Kidney (tissue), 14 donors: Measurements from ENCODE around the gene CARD9. TPM values are rescaled to one million over a fixed set of nuclear protein-coding genes. Genes with fewer than 3 reads are reported as not detected.

Experiments used
- DNase-seq, 5 donors: peaks; one replicate each; pipeline ENCODE4 v3.0.0-alpha.2; 2013 to 2020
- FAIRE-seq: peaks from 2 replicates; lab custom pipeline; 2012; peaks lifted over from hg19 to GRCh38; lab: Jason Lieb, UNC
- H3K27ac ChIP-seq, 2 donors: one replicate each; pipeline ENCODE4 v1.7.0; 2013; ENCODE audit warnings: low read depth in 2 of 2, low read length in 2 of 2, inconsistent platforms in 1 of 2
- H3K27me3 ChIP-seq: one replicate; pipeline ENCODE4 v1.7.1; 2013; ENCODE audit warnings: low read length, inconsistent platforms; ENCODE audit not compliant: control insufficient read depth, insufficient read depth
- H3K36me3 ChIP-seq, 3 donors: one replicate each; pipeline versions ENCODE4 v1.7.0 to v1.7.1; 2013; ENCODE audit warnings: low read length in 3 of 3, control low read depth in 1 of 3, inconsistent platforms in 1 of 3; ENCODE audit not compliant: insufficient read depth in 3 of 3, control insufficient read depth in 2 of 3
- H3K4me1 ChIP-seq, 3 donors: one replicate each; pipeline versions ENCODE4 v1.7.0 to v1.7.1; 2013; ENCODE audit warnings: low read length in 3 of 3, inconsistent platforms in 1 of 3, low read depth in 1 of 3; ENCODE audit not compliant: control insufficient read depth in 2 of 3, insufficient read depth in 2 of 3
- H3K4me3 ChIP-seq, 3 donors: one replicate each; pipeline versions ENCODE4 v1.7.0 to v1.8.1; 2013; ENCODE audit warnings: low read length in 3 of 3, control low read depth in 1 of 3, inconsistent platforms in 1 of 3
- H3K9ac ChIP-seq, 3 donors: one replicate each; pipeline versions ENCODE4 v1.7.0 to v1.7.1; 2013; ENCODE audit warnings: low read length in 3 of 3, control low read depth in 1 of 3, inconsistent platforms in 1 of 3
- H3K9me3 ChIP-seq, 3 donors: one replicate each; pipeline versions ENCODE4 v1.7.0 to v1.7.1; 2013; ENCODE audit warnings: low read length in 3 of 3, control low read depth in 1 of 3, inconsistent platforms in 1 of 3; ENCODE audit not compliant: control insufficient read depth in 2 of 3, insufficient read depth in 1 of 3
- intact Hi-C: fragments of 100-400 bp; cut with DNase I; formaldehyde crosslinking; loops from one replicate; pipeline ENCODE4 v1.11.1; 2022
- polyA plus RNA-seq: library from polyadenylated mRNA; stranded (reverse); fragments of 350-450 nt; fragmentation: Illumina TruSeq; extraction: RNeasy Lipid Tissue Mini Kit (QIAGEN cat#74804); gene quantifications from one replicate; pipeline ENCODE4 v1.2.3, GENCODE V29; 2014; ENCODE audit warnings: low read depth, low replicate concordance; ENCODE audit not compliant: insufficient read depth
- total RNA-seq: library from RNA; stranded (reverse); fragmentation: NEBNext Ultra II Directional; extraction: Animal tissue kit (Norgen Biotek cat#: 25700); gene quantifications from one replicate; pipeline ENCODE4 v1.2.1, GENCODE V29; 2021
- TF ChIP-seq, protein P1 (sequence below): IDR thresholded peaks from 3 replicates; pipeline ENCODE4 v1.5.1; 2012; ENCODE audit warnings: mild to moderate bottlenecking, moderate library complexity, borderline replicate concordance; ENCODE audit not compliant: insufficient read depth; ENCODE audit errors: extremely low read depth
- donor health status: control.
- donor health status: control.
- donor health status: control.
- donor health status: control.
- donor health status: control.
- donor health status: DM: yes; HTN: yes; CAD: no.
- donor health status: Normal renal cell carcinoma (clear cell type).

Gene CARD9
- total and polyA plus RNA-seq, 2 donors from 2014 or later = 1.5 to 7.0 TPM

DNA sequence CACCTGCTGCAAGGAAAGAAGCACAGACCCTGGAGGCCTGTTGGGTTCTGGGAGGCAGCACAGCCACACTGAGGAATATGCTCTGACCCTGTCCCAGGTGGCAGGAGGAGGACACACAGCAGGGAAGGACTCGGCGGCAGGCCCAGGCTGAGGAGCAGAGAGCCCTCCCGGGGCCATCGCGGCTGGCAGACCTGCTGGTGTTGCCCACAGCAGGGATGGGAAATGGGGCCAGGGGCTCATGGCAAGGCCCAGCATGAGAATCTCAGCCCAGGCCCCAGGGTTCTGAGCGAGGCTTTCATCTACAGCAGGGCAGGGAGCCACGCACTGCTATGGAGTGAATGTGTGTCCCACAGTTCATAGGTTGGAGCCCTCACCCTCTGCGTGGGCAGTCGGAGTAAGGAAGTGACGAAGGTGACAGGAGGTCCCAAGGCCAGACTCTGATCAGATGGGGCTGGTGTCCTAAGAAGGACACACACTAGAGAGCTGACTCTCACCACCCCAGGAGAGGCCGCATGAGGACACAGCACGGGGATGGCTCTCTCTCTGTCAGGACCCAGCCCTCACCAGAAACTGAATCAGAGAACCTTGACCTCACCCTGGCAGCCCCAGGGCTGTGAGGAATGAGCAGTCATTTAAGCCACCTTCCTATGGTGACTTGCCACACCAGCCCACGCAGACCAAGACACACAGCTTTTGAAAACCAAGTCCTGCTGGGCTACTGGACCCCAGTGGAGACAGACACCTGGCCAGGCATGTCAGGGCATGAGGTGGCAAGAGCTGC lies 56.4 kb downstream of the CARD9 start:
- no peak for FAIRE-seq

DNA sequence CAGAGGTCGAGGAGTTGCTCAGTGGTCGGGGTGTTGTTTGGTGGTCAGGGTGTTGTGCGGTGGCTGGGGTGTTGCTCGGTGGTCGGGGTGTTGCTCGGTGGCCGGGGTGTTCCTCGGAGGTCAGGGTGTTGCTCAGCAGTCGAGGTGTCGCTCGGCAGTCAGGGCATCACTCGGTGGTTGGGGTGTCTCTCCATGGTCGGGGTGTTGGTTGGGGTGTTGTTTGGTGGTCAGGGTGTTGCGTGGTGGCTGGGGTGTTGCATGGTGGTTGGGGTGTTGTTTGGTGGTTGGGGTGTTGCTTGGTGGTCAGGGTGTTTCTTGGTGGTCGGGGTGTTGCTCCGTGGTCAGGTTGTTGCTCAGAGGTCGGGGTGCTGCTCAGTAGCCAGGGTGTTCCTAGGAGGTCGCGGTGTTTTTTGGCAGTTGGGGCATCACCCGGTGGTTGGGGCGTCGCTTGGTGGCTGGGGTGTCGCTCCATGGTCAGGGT lies 57.2 kb downstream of the CARD9 start:
- Histone ChIP-seq H3K4me3 (no peak overlapping the region), H3K4me1 (no peaks in the 10 kb centered on the region), H3K9me3 (peaks cover 0 to 7% (median 2%) of the 10 kb centered on the region in 3 donors), H3K36me3 (no peaks in the 10 kb centered on the region), H3K27ac (no peak overlapping the region), H3K9ac (no peak overlapping the region), H3K27me3 (no peaks in the 10 kb centered on the region)
- TF ChIP-seq, protein P1, sequence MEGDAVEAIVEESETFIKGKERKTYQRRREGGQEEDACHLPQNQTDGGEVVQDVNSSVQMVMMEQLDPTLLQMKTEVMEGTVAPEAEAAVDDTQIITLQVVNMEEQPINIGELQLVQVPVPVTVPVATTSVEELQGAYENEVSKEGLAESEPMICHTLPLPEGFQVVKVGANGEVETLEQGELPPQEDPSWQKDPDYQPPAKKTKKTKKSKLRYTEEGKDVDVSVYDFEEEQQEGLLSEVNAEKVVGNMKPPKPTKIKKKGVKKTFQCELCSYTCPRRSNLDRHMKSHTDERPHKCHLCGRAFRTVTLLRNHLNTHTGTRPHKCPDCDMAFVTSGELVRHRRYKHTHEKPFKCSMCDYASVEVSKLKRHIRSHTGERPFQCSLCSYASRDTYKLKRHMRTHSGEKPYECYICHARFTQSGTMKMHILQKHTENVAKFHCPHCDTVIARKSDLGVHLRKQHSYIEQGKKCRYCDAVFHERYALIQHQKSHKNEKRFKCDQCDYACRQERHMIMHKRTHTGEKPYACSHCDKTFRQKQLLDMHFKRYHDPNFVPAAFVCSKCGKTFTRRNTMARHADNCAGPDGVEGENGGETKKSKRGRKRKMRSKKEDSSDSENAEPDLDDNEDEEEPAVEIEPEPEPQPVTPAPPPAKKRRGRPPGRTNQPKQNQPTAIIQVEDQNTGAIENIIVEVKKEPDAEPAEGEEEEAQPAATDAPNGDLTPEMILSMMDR = no peak
- intact Hi-C loops = no loop called here
- no peak for FAIRE-seq
- DNase-seq = peak in 1 of 5 donors; percentile 49

More for the DNA sequence above, 56.4 kb downstream of the CARD9 start:
- intact Hi-C loops = no loop called here
- Histone ChIP-seq H3K27me3 (no peaks in the 10 kb centered on the region), H3K27ac (no peak overlapping the region), H3K36me3 (no peaks in the 10 kb centered on the region), H3K9ac (no peak overlapping the region), H3K9me3 (peaks cover 0 to 7% (median 2%) of the 10 kb centered on the region in 3 donors), H3K4me3 (no peak overlapping the region), H3K4me1 (no peaks in the 10 kb centered on the region)
- TF ChIP-seq, protein P1 = no peak
- DNase-seq = peak in 1 of 5 donors; percentile 48

DNA sequence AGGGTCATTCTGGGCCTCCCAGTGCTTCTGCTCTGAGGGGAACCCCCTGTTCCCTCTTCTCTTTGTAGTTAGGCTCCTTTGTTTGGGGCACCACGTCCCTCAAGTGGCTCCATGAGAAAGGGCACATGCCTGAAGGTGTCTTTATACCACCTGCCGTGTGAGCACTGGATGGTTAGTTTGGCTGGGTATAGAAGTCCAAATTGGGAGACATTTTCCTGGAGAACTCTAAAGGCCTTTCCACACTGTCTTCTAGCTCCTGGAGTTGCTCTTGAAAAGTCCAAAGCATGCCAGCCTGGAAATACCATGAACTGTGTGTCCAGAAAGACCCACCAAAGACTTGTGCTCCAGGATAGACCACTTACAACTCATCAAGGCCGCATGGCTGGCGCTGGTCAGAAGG lies 58.5 kb downstream of the CARD9 start:
- intact Hi-C loops = no loop called here

More for the DNA sequence above, 58.5 kb downstream of the CARD9 start:
- Histone ChIP-seq H3K36me3 (no peaks in the 10 kb centered on the region), H3K4me1 (peaks cover 0 to 1% (median 0%) of the 10 kb centered on the region in 3 donors), H3K27me3 (no peaks in the 10 kb centered on the region), H3K27ac (no peak overlapping the region), H3K9ac (no peak overlapping the region), H3K9me3 (peaks cover 0 to 7% (median 2%) of the 10 kb centered on the region in 3 donors), H3K4me3 (no peak overlapping the region)
- TF ChIP-seq, protein P1 = no peak
- DNase-seq (peak in 1 of 5 donors; percentile 12), FAIRE-seq (no peak)
